Activated naive CD8-positive, alpha-beta T cell (primary cell): ENCODE measurements around the gene ACAD9.
A peak's percentile ranks its signal among the peaks of the same experiment; 100 is the strongest.
"Not testable (repeated sequence)": the region's sequence is repeated elsewhere in the genome, so short reads cannot be mapped to it uniquely, and the experiment has no call there.

Experiments used
- H3K27ac Mint-ChIP-seq: one replicate; pipeline ENCODE4 v1.8.0; 2021; ENCODE audit warnings: mixed read lengths
- H3K27me3 Mint-ChIP-seq: one replicate; pipeline ENCODE4 v1.8.0; 2021; ENCODE audit warnings: mixed read lengths
- H3K36me3 Mint-ChIP-seq: one replicate; pipeline ENCODE4 v1.8.0; 2021; ENCODE audit warnings: mixed read lengths
- H3K4me1 Mint-ChIP-seq: one replicate; pipeline ENCODE4 v1.8.0; 2021; ENCODE audit warnings: low read depth, mixed read lengths
- H3K4me3 Mint-ChIP-seq: one replicate; pipeline ENCODE4 v1.8.0; 2021; ENCODE audit warnings: mild to moderate bottlenecking, mixed read lengths
- H3K9me3 Mint-ChIP-seq: one replicate; pipeline ENCODE4 v1.8.0; 2021; ENCODE audit warnings: low read depth, mixed read lengths

Gene ACAD9

GRCh38 chr3:128873244-128874022 lies 6.0 kb upstream of the ACAD9 start:
- H3K27ac Mint-ChIP-seq, result no peak overlapping the region
- H3K9me3 Mint-ChIP-seq, result no peaks in the 10 kb centered on the region
- peaks cover 24% of the 10 kb centered on the region for H3K4me1 Mint-ChIP-seq

GRCh38 chr3:128874481-128875180 lies 4.8 kb upstream of the ACAD9 start:
- no peaks in the 10 kb centered on the region for H3K36me3 Mint-ChIP-seq

More at GRCh38 chr3:128873244-128874022, 6.0 kb upstream of the ACAD9 start:
- Mint-ChIP-seq H3K36me3 (no peaks in the 10 kb centered on the region), H3K27me3 (no peaks in the 10 kb centered on the region), H3K4me3 (no peak overlapping the region)

DNA sequence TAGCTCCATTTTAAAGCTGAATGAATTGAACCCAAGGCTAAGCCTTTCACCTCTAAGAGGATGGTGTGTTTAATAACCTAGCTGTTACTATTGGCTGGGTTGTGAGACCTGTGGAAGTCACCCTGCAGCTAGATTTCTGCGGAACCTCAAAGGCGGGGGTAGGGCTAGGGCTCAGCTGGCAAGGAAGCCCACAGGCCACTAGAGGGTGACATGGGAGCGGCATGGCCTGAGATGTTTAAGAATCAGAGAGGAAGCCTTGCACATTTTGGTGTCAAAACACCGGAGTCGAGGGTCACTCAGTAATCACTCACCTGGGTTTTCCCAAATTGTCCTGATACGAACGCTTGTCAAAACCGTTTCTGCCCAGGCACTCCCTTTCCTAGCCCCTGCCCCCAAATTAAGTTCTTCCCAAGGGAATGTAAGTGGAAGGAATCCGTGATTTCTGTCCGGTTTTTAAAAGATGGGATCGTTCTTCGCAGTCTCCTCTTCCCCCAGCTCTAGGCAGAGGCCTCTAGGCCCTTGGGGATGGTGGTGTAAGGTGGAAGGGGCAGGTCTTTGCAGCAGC lies 3.8 kb upstream of the ACAD9 start:
- no peaks in the 10 kb centered on the region for H3K36me3 Mint-ChIP-seq
- H3K27ac Mint-ChIP-seq, result peak overlapping the region; percentile 42
- peaks cover 37% of the 10 kb centered on the region for H3K4me1 Mint-ChIP-seq
- no peaks in the 10 kb centered on the region for H3K9me3 Mint-ChIP-seq
- H3K4me3 Mint-ChIP-seq, result no peak overlapping the region
- no peaks in the 10 kb centered on the region for H3K27me3 Mint-ChIP-seq

More at GRCh38 chr3:128874481-128875180, 4.8 kb upstream of the ACAD9 start:
- no peak overlapping the region for H3K4me3 Mint-ChIP-seq
- peak overlapping the region; percentile 13 for H3K27ac Mint-ChIP-seq
- no peaks in the 10 kb centered on the region for H3K27me3 Mint-ChIP-seq
- H3K9me3 Mint-ChIP-seq, result no peaks in the 10 kb centered on the region
- peaks cover 29% of the 10 kb centered on the region for H3K4me1 Mint-ChIP-seq

DNA sequence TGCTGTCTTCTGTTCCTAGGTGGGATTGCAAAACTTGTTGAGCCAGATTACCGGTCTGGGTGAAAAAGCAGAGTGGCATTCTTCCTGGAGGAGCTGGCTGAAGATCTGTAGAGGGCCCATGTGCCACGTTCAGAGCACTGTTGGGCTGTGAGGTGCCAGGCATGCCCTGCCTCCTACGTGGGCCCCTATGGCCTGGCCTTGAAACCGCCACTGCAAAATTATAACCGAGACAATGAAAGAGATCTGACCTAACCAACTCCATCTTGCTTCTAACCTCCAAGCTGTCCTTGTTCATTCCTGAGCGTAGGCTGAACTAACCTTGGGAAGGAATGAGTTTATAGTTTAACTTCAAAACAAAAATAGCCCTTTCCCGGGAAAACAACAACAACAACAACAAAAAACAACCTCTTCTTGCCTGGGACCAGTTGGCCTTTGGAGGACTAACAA lies 1.4 kb upstream of the ACAD9 start:
- peaks cover 58% of the 10 kb centered on the region for H3K4me1 Mint-ChIP-seq

DNA sequence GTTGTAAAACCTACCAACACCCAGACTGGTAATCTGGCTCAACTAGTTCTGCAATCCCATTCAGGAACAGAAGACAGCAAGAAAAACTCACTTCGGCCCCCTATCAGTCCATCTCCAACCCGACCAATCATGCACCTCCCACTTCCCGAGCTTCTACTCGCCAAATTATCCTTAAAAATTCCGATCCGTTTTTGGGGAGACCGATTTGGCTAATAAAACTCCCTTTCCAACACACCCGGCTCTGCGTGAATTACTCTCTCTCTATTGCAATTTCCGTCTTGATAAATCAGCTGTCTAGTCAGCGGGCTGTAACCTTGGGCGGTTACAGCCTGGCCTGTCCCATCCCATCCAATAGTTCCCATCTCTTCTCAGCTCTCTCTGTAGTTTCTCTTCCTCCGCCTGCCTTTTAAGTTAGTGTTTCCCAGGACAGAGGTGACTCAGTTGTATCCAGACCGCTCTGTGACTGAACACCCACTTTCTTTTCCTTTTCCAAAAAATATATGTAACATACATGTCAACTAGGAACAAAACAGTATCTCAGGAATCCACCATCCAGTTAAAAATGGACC lies 780 bp upstream of the ACAD9 start:
- H3K36me3 Mint-ChIP-seq, result peaks cover 6% of the 10 kb centered on the region
- H3K27ac Mint-ChIP-seq, result peak overlapping the region; percentile 97
- H3K4me1 Mint-ChIP-seq, result peaks cover 60% of the 10 kb centered on the region
- H3K9me3 Mint-ChIP-seq, result no peaks in the 10 kb centered on the region
- H3K27me3 Mint-ChIP-seq, result no peaks in the 10 kb centered on the region
- peak overlapping the region; percentile 96 for H3K4me3 Mint-ChIP-seq

More for the DNA sequence above, 1.4 kb upstream of the ACAD9 start:
- Mint-ChIP-seq H3K9me3 (no peaks in the 10 kb centered on the region), H3K27ac (peak overlapping the region; percentile 97), H3K4me3 (peak overlapping the region; percentile 96), H3K36me3 (peaks cover 5% of the 10 kb centered on the region), H3K27me3 (no peaks in the 10 kb centered on the region)

DNA sequence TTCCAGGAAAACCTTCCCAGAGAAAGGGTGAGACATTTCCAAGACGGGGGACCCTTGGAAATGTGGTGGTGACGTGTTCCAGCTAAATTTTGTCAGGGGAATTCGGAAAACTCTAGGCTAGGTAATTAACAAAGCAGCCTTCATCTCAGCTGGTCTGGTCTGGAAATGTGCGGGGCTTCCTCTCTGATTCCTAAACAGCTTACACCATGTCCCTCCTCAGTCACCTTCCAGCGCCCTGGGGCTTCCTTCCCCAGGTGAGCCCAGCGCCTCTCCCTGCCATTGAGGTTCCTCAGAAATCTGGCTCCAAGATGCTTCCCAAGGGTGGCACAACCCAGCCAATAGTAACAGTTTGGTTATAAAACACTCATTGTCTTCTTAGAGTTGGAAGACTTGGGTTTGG lies 571 bp downstream of the ACAD9 start:
- Mint-ChIP-seq H3K36me3 (peaks cover 7% of the 10 kb centered on the region), H3K4me3 (peak overlapping the region; percentile 96), H3K4me1 (peaks cover 69% of the 10 kb centered on the region), H3K27ac (peak overlapping the region; percentile 97), H3K27me3 (no peaks in the 10 kb centered on the region), H3K9me3 (no peaks in the 10 kb centered on the region)

- H3K4me1 Mint-ChIP-seq, result peaks cover 68% of the 10 kb centered on the region
- not testable (repeated sequence) for H3K36me3 Mint-ChIP-seq, H3K9me3 Mint-ChIP-seq, H3K27me3 Mint-ChIP-seq
- peak overlapping the region; percentile 97 for H3K27ac Mint-ChIP-seq
- H3K4me3 Mint-ChIP-seq, result peak overlapping the region; percentile 96
Measured at GRCh38 chr3:128880455-128880854, 1.0 kb downstream of the ACAD9 start.

DNA sequence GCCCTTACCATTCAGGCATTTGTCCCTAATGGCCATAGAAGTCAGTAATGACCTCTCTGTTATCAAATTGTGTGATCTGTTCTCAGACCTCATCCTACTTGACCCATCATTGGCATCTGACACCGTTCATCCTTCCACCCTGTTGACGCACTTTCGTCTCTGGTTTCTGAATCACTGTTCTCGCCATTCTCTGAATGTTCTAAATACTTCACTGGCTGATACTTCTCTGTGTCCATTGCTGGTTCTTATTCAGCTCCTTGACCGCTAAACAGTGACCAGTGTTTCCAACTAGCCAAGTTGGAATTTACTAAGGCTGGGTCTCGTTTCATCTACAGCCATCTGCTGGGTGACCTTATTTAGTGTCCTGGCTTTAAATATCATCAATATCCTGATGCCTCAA lies 2.2 kb downstream of the ACAD9 start:
- H3K4me1 Mint-ChIP-seq, result peaks cover 60% of the 10 kb centered on the region
- H3K4me3 Mint-ChIP-seq, result peak overlapping the region; percentile 96
- no peaks in the 10 kb centered on the region for H3K27me3 Mint-ChIP-seq
- no peaks in the 10 kb centered on the region for H3K9me3 Mint-ChIP-seq
- peak overlapping the region; percentile 97 for H3K27ac Mint-ChIP-seq
- peaks cover 7% of the 10 kb centered on the region for H3K36me3 Mint-ChIP-seq

DNA sequence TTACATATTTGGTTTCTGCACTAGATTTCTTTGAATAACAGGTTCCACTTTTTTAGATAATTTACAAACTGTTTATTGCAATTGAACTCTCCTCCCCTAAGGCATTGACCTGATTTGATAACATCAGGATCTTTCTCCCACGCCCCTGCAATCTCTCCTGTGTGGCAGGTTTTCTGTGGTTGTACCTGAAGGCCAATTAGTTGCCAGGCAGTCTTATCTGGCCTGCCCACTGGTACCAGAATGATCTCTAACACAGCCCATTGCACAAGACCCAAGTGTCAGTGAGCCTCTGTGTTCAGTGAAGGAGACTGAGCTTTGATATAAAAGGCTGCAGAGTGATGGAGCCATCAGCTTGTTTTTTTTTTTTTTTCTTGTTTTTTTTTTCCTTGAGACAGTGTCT lies 3.3 kb downstream of the ACAD9 start:
- no peak overlapping the region for H3K27ac Mint-ChIP-seq
- H3K27me3 Mint-ChIP-seq, result no peaks in the 10 kb centered on the region
- H3K4me3 Mint-ChIP-seq, result peak overlapping the region; percentile 44
- peaks cover 54% of the 10 kb centered on the region for H3K4me1 Mint-ChIP-seq
- peaks cover 9% of the 10 kb centered on the region for H3K36me3 Mint-ChIP-seq
- no peaks in the 10 kb centered on the region for H3K9me3 Mint-ChIP-seq

GRCh38 chr3:128884992-128885391 lies 5.6 kb downstream of the ACAD9 start:
- Mint-ChIP-seq H3K27me3 (no peaks in the 10 kb centered on the region), H3K4me3 (no peak overlapping the region), H3K27ac (no peak overlapping the region), H3K4me1 (peaks cover 41% of the 10 kb centered on the region), H3K36me3 (peaks cover 10% of the 10 kb centered on the region), H3K9me3 (no peaks in the 10 kb centered on the region)

- Mint-ChIP-seq H3K27ac (no peak overlapping the region), H3K36me3 (peaks cover 3% of the 10 kb centered on the region), H3K9me3 (no peaks in the 10 kb centered on the region), H3K4me3 (no peak overlapping the region), H3K27me3 (no peaks in the 10 kb centered on the region), H3K4me1 (peaks cover 7% of the 10 kb centered on the region)
Measured at GRCh38 chr3:128889139-128889894, 9.9 kb downstream of the ACAD9 start.

DNA sequence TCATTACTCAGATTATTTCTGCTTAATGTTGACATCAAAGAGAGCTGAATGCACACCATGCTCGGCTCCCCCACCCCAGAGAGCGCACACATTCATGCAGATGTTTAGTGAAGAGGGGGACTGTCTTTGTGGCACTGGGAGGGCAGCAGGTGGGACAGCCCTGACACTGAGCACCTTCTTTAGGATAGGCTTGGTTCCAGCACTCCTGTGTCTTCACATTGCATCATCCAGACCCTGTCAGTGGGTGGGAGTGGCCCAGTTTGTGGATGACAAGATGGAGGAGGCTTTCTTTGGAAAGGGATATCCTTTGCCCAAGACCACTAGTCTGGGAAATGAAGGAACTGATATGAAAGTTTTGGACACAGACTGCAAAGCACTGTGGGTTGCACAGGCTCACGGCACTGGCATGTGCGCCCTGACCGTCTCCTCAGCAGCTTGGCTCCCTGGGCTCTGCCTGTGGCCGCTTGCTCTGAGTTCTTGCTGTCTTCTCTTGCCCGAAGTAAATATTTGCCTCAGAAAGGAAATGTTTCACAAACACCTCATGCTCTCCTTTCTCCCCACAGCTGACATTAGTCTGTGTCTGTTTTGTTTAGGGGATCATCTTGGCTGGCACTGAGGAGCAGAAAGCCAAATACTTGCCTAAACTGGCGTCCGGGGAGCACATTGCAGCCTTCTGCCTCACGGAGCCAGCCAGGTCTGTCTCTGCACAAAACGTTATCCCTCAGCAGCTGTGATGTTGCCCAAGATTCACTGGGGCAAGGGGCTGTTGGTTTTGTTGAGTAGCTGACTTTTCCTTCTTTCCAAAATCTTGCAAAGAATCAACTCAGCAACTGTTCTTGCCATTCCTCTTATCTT lies 16.6 kb downstream of the ACAD9 start:
- H3K36me3 Mint-ChIP-seq, result peaks cover 2% of the 10 kb centered on the region

DNA sequence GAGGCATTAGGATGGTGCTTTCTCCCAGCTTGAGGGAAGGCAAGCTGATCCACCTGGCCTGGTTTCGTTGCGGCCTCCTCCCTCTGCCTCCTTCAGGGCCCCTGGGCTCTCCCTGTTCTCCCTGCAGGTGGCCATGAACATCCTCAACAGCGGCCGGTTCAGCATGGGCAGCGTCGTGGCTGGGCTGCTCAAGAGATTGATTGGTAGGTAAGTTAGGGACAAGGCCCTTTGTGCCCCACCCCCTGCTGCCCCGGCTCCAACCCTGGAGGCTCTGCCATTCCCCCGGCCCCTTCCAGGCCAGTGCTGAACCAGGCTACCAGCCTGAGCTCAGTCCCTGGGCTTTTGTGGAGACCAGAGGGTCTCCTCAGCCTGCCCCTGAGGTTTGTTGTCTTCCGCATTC lies 23.0 kb downstream of the ACAD9 start:
- H3K27me3 Mint-ChIP-seq, result no peaks in the 10 kb centered on the region
- H3K4me1 Mint-ChIP-seq, result no peaks in the 10 kb centered on the region
- no peak overlapping the region for H3K4me3 Mint-ChIP-seq
- peaks cover 2% of the 10 kb centered on the region for H3K36me3 Mint-ChIP-seq
- no peak overlapping the region for H3K27ac Mint-ChIP-seq
- H3K9me3 Mint-ChIP-seq, result no peaks in the 10 kb centered on the region

More for the DNA sequence above, 16.6 kb downstream of the ACAD9 start:
- Mint-ChIP-seq H3K4me1 (no peaks in the 10 kb centered on the region), H3K27ac (no peak overlapping the region), H3K9me3 (no peaks in the 10 kb centered on the region), H3K27me3 (no peaks in the 10 kb centered on the region), H3K4me3 (no peak overlapping the region)

GRCh38 chr3:128903501-128903900 lies 24.1 kb downstream of the ACAD9 start:
- no peaks in the 10 kb centered on the region for H3K9me3 Mint-ChIP-seq
- no peak overlapping the region for H3K27ac Mint-ChIP-seq
- no peaks in the 10 kb centered on the region for H3K27me3 Mint-ChIP-seq

More at GRCh38 chr3:128903501-128903900, 24.1 kb downstream of the ACAD9 start:
- H3K36me3 Mint-ChIP-seq, result peaks cover 2% of the 10 kb centered on the region
- H3K4me1 Mint-ChIP-seq, result no peaks in the 10 kb centered on the region
- no peak overlapping the region for H3K4me3 Mint-ChIP-seq
